GM19193 (cell line): ENCODE results near the gene EPS8.

Experiments used
- POLR2A ChIP-seq: IDR thresholded peaks from 4 replicates; pipeline ENCODE4 v1.6.1; 2011; ENCODE audit not compliant: insufficient read depth, insufficient read length; ENCODE audit errors: extremely low read depth

The EPS8 gene

DNA sequence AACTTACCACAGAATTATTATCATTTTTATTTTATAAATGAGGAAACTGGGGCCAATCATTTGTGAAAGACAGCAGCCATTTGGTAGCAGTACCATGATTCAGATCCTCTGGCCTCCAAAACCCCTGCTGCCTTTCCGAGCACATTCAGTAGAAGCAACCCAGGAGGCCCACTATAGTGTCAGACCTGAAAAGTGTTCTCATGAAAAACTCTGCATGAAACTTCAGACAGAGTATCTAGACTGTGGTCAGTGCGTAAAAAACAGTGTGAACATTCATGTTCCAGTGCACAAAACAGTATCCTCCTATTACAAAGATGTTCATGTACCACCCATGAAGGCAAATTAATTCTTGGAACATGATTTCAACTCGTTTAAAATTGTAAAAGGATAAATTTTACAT is 112.0 kb downstream of the EPS8 start:
- no peak for TF ChIP-seq POLR2A

DNA sequence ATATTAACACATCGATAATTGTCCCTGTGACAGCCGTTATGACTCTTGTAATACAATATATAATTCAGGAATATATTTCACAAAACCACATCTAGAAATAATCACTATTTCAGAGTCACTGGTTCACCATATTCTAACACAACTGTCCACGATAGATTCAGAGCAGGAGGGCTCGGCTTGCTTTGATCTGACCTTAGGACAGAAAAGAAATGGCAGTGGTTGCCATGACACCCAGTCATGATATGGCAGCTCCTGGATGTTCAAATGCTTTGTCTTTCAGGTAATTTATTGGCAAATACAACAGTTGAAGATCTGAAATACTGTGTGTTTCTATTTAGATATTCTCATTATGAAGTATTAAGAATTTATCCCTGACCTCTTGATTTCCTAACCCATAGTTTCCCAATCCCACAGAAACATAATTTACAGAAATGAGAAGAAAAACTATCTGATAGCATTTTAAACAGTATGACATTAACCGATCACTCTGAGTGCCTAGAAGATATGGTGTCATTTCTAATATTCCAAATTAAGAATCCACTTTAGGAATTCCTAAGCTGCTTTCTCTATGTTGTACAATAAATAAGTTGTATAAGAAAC is 116.4 kb downstream of the EPS8 start:
- TF ChIP-seq POLR2A = no peak

DNA sequence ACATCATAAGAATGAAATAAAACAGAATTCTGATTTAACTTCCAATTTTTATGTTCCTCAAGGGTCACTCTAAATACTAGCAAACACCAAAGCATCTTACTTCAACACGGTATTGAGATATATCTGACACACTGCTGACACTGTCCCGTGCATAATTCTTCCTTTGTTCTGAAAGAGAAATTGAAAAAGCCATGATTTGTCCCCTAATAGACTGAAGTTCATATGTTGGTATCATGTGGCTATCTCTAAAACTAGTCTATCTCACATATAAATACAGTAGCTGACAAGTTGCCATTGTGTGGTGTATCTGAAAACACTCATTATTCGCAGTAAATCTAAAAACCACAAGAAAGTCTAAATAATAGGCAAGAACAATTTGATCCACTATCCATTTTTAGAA is 118.4 kb downstream of the EPS8 start:
- no peak for TF ChIP-seq POLR2A

DNA sequence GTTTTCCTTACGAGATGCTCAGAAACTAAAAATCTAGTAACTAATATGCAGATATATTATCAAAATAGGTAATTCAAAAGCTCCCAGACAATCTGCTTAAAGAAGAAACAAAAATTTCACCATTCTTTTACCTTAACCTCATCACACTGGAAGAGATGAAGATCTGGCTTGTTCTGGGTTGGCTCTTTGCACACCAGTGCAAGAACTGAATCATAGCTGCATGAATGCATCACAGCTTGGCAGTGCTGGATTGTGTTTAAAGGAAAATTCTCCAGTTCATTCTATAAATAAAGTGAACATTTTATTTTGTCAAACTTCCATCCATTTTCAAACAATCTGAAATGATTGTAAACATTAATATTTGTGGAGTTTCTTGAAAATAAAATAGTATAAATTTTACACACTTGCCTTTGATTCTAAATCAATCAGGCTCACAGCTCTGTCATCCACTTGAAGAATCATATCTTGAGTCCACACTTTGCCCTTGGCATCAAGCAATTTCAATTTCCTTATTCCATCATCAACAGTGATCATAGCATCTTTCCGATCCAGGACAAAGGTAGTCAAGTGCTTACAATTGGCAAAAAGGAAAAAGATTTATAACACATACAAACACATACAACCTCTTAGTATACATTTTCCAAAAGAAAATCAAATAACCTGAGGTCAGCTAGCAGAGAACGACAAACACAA is 119.8 kb downstream of the EPS8 start:
- no peak for TF ChIP-seq POLR2A

DNA sequence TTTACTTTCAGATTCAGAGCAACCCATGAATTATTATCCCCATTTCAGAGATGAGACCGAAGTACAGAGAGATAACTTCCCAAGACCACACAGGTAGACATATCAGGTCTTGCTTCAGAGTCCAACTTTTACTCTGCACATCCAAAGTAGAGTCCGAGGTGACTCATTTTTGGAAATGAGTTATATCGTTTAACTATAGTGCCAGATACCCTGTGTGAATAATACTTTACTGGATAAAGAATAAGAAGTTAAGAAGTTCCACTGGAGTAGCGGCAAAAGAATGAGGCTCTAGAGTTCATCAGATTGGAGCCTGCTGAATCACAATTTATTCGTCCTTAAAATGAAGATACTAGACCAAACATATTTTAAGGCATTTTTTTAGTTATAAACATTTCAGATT is 124.7 kb downstream of the EPS8 start:
- no peak for TF ChIP-seq POLR2A

DNA sequence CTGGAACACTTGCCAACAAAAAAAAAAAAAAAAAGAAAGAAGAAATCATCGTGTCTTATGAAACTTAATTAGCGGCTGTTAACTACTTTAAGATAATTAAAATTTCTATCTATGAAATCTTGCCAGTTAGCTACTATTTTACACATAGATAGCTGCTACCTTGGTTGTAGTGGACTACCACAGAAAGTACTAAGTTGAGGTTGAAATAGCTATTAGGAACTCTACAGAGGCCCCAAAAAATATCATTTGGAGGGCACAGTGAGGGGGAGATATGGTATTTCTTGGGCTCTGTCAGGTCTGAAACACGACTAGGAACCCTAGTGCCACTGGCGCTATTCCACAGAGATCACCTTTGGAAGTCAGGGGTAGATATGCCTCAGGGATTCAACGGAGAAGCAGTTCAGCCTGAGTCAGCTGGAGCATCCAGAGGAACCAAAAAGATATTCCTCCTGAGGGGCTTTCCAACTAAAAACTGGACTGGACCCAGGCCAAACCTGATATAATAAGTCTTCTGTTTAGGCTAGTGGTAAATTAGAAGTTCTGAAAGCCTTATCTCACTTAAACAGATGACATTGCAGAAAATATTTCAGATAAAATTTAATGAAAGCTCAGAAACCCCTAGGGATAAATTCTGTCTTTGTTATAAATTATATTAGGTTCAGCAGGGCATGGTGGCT is 126.1 kb downstream of the EPS8 start:
- no peak for TF ChIP-seq POLR2A

DNA sequence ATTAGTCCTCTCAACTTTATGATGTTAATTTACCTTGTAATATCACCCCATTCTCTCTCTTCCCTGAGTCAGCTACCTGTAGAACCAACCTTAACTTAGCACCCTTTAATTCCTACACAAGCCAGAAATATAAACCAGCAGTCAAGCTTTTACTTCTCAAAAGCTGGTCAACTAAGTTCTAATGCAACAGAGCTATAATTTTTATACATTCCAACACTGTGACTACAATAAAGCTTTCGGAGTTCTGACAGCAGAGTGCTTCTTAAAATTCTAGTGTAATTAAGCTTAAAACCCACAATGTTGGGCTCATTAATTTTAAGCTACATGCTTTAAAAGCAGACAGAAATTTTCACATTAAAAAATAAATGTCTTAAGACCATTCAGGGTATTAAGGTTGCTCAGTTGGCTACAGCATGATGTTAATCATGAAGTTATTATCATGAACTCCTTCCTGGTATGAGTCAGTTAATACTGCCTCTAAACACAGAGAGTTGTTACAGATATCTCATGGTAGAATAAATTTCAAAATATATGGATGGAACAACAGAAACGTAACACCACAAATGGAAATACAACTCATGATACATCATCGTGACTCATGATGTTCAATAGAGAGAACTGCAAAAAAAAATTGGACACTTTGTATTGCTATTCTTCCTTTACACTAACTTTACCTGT is 126.7 kb downstream of the EPS8 start:
- TF ChIP-seq POLR2A = no peak

DNA sequence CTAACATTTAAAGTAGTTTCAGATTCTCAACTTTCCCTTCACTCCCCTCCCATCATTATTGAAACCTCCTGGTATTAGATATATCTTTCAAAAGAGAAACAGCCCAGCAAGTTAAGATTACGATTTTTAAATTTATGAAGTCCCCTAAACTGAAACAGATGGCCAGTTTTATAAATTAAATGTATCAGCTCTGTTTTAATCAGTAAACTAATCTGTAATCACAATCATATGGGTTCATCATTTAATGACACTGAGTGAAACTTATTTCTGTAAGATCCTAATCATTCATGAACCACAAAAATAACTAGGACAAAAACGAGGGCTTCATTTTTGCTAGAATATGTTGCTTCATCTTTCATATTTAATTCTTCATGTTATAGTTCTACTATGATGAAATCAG is 137.8 kb downstream of the EPS8 start:
- no peak for TF ChIP-seq POLR2A

DNA sequence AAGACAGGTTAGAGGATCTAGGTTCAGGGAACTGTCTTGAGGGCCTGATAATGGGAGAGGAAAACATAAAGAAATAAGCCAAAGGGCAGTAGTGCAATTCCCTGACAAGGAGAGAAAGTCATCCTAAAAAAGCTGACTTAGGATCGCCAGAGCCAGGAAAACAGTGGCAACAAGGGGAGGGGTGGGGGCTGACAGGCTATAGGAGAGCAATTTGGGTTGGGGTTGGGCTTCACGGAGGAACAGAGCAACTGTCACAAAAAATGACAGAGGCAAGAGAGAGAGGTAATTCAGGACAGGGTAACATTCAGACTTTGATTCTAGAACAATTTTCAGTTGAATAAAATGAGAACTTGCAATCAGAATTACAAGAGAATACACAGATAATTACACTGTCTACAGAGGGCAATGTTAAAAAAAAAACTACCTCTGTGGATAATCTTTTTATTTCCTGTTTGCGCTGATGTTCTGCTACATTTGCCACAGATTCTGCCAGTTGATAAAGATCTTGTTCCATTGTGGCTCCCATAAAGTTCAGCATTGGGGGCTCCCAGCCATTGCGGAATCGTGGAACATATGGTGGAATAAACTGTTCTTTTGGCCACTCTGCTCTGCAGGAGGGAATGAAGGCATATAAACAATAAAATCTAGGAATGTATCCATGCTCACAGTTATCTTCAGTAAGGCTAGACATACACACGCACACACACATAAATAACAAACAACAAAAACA is 138.6 kb downstream of the EPS8 start:
- no peak for TF ChIP-seq POLR2A

DNA sequence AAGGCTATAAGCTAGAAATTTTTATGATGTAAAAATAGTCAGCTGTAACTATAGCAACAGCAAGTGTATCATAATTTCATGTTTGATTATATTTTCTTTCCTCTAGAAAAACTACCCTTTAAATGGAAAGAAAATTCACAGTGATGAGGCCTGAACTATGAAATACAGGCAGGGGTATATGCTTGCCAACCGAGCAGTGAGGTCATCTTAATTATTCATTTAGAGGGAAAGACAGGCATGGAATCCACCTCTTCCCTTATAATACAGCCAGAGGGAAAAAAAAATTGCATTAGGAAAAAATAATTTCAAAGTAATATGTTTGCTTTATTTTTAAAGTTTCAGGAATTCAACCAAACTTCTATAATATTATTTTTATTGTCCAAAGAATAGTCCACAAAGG is 139.8 kb downstream of the EPS8 start:
- TF ChIP-seq POLR2A = no peak

DNA sequence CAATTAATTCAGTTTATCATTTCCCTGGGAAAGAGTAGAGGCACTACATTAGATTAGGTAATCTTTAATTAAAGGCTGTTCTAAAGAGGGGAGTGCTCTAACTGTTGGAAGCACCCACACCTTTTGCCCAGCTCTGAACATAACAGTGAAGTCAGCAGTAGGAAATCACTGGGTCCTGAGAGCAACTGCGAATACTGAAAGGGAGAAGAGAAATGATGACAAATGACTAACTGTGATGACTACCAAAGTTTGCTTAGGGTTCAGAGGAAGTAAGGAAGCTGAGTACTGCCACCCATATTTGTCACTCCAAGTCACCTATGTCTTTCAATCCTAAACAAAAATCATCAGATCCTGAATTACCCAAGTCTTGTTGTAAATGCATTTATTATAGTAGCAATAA is 140.6 kb downstream of the EPS8 start:
- TF ChIP-seq POLR2A = no peak

DNA sequence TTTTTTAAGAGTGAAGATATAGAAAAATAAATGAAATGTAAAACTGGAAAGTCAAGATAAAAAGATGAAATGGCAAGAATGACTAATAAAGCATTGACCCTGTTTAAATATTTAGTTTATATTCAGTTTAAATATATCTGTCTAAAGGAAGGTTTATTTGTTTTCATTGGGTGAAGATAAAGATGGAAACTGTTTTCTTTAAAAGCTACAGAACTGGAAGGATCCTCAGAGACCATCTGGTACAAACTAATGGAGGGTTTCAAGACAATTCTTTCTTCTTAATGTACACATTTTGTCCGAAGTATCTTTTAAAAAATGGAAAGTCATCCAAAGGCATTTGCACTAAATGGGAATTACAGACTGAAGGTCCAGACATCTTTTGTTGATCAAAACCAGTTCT is 142.6 kb downstream of the EPS8 start:
- no peak for TF ChIP-seq POLR2A

DNA sequence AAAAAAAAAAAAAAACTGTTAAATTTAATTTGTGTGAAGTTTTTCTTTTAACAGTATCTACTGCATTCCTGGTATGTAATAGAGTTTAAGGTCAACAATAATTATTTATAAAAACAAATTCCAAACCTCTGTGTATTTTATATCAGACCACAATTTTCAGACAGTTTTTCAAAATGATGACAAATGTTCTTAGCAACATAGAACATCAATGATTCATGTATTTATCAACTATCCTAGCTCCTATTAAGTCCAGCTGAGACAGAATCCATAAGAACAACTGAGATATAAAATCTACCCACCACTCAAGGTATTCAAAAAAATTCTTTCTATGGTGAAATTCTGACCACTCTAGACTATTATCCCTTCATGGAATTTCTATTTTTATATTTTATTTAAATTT is 144.5 kb downstream of the EPS8 start:
- TF ChIP-seq POLR2A = no peak

DNA sequence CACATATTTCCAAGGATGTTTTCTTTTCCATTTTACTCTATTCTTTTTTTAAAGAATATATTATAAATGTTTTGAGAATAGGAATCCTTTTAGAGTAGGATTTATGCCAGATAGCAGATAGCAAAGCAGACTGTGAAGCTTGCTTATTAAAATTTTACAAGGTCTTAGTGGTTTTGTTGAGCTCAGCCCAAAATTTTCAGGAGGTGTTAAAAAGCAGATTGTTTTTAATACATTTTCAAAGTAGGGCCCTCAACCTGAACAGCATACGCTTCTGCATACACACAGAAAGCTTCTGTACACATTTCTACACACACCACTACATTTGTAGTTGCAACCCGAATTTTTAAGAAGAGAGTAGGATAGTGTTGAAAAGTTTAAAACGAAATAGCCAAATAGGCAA is 151.0 kb downstream of the EPS8 start:
- TF ChIP-seq POLR2A = no peak
